Measurements from ENCODE around the gene WIPF2. TPM values are rescaled to one million over a fixed set of nuclear protein-coding genes. Genes with fewer than 3 reads are reported as not detected.

Gene WIPF2, protein sequence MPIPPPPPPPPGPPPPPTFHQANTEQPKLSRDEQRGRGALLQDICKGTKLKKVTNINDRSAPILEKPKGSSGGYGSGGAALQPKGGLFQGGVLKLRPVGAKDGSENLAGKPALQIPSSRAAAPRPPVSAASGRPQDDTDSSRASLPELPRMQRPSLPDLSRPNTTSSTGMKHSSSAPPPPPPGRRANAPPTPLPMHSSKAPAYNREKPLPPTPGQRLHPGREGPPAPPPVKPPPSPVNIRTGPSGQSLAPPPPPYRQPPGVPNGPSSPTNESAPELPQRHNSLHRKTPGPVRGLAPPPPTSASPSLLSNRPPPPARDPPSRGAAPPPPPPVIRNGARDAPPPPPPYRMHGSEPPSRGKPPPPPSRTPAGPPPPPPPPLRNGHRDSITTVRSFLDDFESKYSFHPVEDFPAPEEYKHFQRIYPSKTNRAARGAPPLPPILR
- polyA plus RNA-seq (2011; rRNA removed) (8.1 and 8.6 TPM in 2 replicates), polyA minus RNA-seq (2011; rRNA and poly(A)+ RNA removed) (8.0 and 9.2 TPM in 2 replicates)

DNA sequence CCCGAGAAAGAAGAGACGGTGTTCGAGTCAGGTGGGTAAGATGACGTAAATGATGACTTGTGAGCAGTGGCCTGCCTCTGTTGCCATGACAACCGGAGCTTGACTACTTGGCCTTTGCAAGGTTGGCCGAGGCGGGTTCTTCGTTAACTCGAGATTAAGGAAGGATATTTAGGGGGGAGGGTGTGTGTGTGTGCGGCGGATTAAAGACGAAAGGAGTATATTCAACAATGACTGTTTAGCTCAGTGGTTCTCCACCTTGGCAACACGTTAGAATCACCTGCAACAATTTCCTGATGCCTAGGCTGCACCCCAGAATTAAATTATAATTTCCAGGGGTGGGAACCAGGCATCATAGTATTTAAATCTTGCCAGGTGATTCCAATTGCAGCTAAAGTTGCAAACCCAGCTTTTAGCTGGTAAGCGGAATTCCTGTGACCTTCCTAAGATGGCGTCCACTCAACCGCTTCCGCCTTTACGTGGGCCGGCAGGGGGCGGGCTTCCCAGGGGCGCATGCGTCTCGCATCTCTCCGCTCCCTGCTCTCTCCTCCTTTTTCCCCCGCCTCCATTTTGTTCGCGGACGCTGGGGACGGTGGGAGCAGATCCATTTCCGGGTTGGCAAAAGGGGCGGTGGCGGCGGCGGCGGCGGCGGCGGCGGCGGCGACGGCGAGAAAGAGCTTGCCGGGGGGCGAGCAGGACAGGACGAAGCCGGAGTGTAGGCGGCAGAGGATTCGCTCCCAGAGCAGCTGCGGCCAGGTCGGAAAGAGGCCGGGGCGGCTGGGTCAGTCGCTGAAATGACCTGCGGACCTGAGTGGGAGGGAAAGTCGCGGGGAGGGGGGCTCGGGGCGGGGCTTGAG is at the start of gene WIPF2:
Gene WIPF2, plus strand, starts transcription at position 565 of the 854 bp plus-strand sequence. CDS start 37,156 bp downstream, outside the sequence.
- H3K9me3 ChIP-seq (ENCODE audit: control insufficient read depth, insufficient read depth, low read length), result no peaks in the 10 kb centered on the region
- peak within 1 kb of the TSS; percentile 91 for H3K27ac ChIP-seq (ENCODE audit: low read depth, low read length)
- peak within 1 kb of the TSS; percentile 96 for H3K4me3 ChIP-seq (ENCODE audit: low read depth, low read length)
- CTCF ChIA-PET, result interaction anchor here (0.6 to 3.4 kb wide), 46 partner anchors 10 to 983 kb away, joined by 3 to 41 read pairs (median 5); partner anchors contain the start of genes CASC3, CDC6 and RARA
- TF ChIP-seq, protein P1, sequence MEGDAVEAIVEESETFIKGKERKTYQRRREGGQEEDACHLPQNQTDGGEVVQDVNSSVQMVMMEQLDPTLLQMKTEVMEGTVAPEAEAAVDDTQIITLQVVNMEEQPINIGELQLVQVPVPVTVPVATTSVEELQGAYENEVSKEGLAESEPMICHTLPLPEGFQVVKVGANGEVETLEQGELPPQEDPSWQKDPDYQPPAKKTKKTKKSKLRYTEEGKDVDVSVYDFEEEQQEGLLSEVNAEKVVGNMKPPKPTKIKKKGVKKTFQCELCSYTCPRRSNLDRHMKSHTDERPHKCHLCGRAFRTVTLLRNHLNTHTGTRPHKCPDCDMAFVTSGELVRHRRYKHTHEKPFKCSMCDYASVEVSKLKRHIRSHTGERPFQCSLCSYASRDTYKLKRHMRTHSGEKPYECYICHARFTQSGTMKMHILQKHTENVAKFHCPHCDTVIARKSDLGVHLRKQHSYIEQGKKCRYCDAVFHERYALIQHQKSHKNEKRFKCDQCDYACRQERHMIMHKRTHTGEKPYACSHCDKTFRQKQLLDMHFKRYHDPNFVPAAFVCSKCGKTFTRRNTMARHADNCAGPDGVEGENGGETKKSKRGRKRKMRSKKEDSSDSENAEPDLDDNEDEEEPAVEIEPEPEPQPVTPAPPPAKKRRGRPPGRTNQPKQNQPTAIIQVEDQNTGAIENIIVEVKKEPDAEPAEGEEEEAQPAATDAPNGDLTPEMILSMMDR (IDR thresholded peaks at IDR 0.05; ENCODE audit: low read depth, low read length), result peak; percentile 79
- POLR2A ChIA-PET, result interaction anchor here (0.7 to 1.4 kb wide), 8 partner anchors 10 to 79 kb away, joined by 3 to 9 read pairs (median 4); partner anchors contain the start of genes CASC3 and CDC6
- no peaks in the 10 kb centered on the region for H3K27me3 ChIP-seq (ENCODE audit: control insufficient read depth, insufficient read depth, low read length)
- peak; percentile 89 for DNase-seq (ENCODE audit: low read depth, low spot score)

DNA sequence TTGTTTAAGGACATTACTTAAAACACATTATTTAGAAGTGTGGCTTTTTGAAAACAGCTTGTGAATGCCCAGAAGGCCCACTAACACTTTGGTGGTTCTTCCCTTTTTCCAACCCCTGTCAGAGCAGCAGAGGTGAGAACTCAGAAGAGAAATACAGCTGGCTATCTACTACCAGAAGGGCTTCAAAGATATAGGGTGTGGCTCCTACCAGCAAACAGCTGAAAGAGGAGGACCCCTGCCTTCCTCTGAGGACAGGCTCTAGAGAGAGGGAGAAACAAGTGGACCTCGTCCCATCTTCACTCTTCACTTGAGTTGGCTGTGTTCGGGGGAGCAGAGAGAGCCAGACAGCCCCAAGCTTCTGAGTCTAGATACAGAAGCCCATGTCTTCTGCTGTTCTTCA is 48.8 kb upstream of the WIPF2 start:
- TF ChIP-seq, protein P1 (IDR thresholded peaks at IDR 0.05; ENCODE audit: low read depth, low read length), result no peak
- no peak overlapping the region for H3K27ac ChIP-seq (ENCODE audit: low read depth, low read length)
- H3K27me3 ChIP-seq (ENCODE audit: control insufficient read depth, insufficient read depth, low read length), result no peaks in the 10 kb centered on the region
- CTCF ChIA-PET, result interaction anchor here (1.6 to 1.9 kb wide), 2 partner anchors 57 to 143 kb away, joined by 7 to 15 read pairs; no protein-coding TSS in a partner anchor
- DNase-seq (ENCODE audit: low read depth, low spot score), result no peak
- H3K4me3 ChIP-seq (ENCODE audit: low read depth, low read length), result no peak overlapping the region
- POLR2A ChIA-PET, result no interaction called here
- no peaks in the 10 kb centered on the region for H3K9me3 ChIP-seq (ENCODE audit: control insufficient read depth, insufficient read depth, low read length)

DNA sequence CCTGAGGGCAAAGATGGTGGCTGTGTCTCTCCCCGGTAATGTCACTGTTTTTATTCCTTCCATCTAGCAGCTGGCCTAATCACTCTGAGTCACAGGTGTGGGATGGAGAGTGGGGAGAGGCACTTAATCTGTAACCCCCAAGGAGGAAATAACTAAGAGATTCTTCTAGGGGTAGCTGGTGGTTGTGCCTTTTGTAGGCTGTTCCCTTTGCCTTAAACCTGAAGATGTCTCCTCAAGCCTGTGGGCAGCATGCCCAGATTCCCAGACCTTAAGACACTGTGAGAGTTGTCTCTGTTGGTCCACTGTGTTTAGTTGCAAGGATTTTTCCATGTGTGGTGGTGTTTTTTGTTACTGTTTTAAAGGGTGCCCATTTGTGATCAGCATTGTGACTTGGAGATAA is 47.4 kb upstream of the WIPF2 start:
- CTCF ChIA-PET, result no interaction called here
- POLR2A ChIA-PET, result no interaction called here
- no peak for DNase-seq (ENCODE audit: low read depth, low spot score)
- Histone ChIP-seq H3K27me3 (ENCODE audit: control insufficient read depth, insufficient read depth, low read length) (no peaks in the 10 kb centered on the region), H3K9me3 (ENCODE audit: control insufficient read depth, insufficient read depth, low read length) (no peaks in the 10 kb centered on the region), H3K27ac (ENCODE audit: low read depth, low read length) (no peak overlapping the region), H3K4me3 (ENCODE audit: low read depth, low read length) (no peak overlapping the region)
- TF ChIP-seq, protein P1 (IDR thresholded peaks at IDR 0.05; ENCODE audit: low read depth, low read length), result no peak

DNA sequence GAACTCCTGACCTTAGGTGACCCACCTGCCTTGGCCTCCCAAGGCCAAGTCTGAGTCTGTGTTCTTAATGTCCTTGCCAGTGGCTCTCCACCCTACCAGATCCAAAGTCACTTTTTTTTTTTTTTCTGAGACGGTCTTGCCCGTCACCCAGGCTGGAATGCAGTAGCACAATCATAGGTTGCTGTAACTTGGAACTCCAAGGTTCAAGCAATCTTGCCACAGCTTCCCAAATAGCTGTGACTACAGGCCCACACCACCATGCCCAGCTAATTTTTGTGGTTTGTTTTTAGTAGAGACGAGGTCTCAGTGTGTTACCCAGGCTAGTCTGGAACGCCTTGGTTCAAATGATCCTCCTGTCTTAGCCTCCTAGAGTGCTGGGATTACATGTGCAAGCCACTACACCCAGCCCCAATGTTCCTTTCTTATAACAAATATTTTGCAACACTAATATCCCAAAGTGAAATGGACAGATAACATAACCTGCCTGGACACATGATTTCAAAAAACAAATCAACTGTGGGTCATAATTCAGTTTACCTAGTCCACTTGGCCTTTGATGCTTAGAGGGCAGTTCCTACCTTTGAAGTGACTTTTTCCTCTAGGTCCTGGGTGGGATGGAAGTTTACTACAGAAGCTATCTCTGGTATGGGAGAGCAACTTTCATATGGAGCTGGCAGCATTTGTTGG is 45.9 kb upstream of the WIPF2 start:
- H3K27ac ChIP-seq (ENCODE audit: low read depth, low read length), result no peak overlapping the region
- H3K4me3 ChIP-seq (ENCODE audit: low read depth, low read length), result no peak overlapping the region
- H3K27me3 ChIP-seq (ENCODE audit: control insufficient read depth, insufficient read depth, low read length), result no peaks in the 10 kb centered on the region
- CTCF ChIA-PET, result no interaction called here
- no peaks in the 10 kb centered on the region for H3K9me3 ChIP-seq (ENCODE audit: control insufficient read depth, insufficient read depth, low read length)
- POLR2A ChIA-PET, result interaction anchor here (0.6 kb wide), 1 partner anchor 82 kb away, joined by 3 read pairs; no protein-coding TSS in a partner anchor
- no peak for DNase-seq (ENCODE audit: low read depth, low spot score)
- TF ChIP-seq, protein P1 (IDR thresholded peaks at IDR 0.05; ENCODE audit: low read depth, low read length), result no peak

All from AG04450 (cell line).